RWPE2 (cell line): ENCODE results near the gene UBL4B.

ENCODE experiments used
- ATAC-seq: fragments of 200-7000 bp; cut with Tn5 transposase; 3 replicates; pipeline ENCODE4 v1.9.1; 2021; ENCODE audit warnings: low read depth
- DNase-seq: peaks from one replicate; pipeline ENCODE4 v3.0.0-alpha.2; 2020; ENCODE audit warnings: low spot score
- H3K27ac ChIP-seq: fragments of 450-650 bp; 2 replicates; pipeline ENCODE4 v1.5.1; 2017; ENCODE audit warnings: mild to moderate bottlenecking; ENCODE audit not compliant: poor library complexity, severe bottlenecking
- H3K27me3 ChIP-seq: fragments of 250-450 bp; sonication (Bioruptor Pico); 2 replicates; pipeline ENCODE4 v1.5.1; 2021; ENCODE audit warnings: mild to moderate bottlenecking, moderate library complexity; ENCODE audit not compliant: insufficient read depth, poor library complexity, severe bottlenecking
- H3K36me3 ChIP-seq: fragments of 250-450 bp; sonication (Bioruptor Pico); 2 replicates; pipeline ENCODE4 v1.5.1; 2020; ENCODE audit warnings: low read depth, mild to moderate bottlenecking, moderate library complexity
- H3K4me1 ChIP-seq: fragments of 250-450 bp; sonication (Bioruptor Pico); 2 replicates; pipeline ENCODE4 v1.5.1; 2021; ENCODE audit warnings: mild to moderate bottlenecking, moderate library complexity; ENCODE audit not compliant: insufficient read depth, poor library complexity, severe bottlenecking
- H3K4me3 ChIP-seq: fragments of 250-450 bp; sonication (Bioruptor Pico); 2 replicates; pipeline ENCODE4 v1.5.1; 2021; ENCODE audit warnings: mild to moderate bottlenecking, moderate library complexity; ENCODE audit not compliant: severe bottlenecking
- H3K9me3 ChIP-seq: fragments of 250-450 bp; sonication (Bioruptor Pico); 2 replicates; pipeline ENCODE4 v1.5.1; 2021; ENCODE audit warnings: mild to moderate bottlenecking, moderate library complexity; ENCODE audit not compliant: severe bottlenecking
- CTCF ChIP-seq: fragments of 450-650 bp; IDR thresholded peaks from one replicate; pipeline ENCODE4 v1.5.1; 2017; ENCODE audit warnings: mild to moderate bottlenecking, moderate library complexity; ENCODE audit not compliant: poor library complexity, severe bottlenecking

The UBL4B gene

GRCh38 chr1:110084227-110085078 lies 27.8 kb upstream of the UBL4B start:
- DNase-seq (no peak), ATAC-seq (0 out of 3 replicates have a peak, but pooled peaks have one; percentile 8)
- Histone ChIP-seq H3K9me3 (no peaks in the 10 kb centered on the region), H3K36me3 (no peaks in the 10 kb centered on the region), H3K27ac (no peak overlapping the region), H3K27me3 (peaks cover 56% of the 10 kb centered on the region), H3K4me1 (no peaks in the 10 kb centered on the region), H3K4me3 (peak overlapping the region; percentile 6)
- TF ChIP-seq CTCF, result no peak

GRCh38 chr1:110085671-110086070 lies 26.6 kb upstream of the UBL4B start:
- Histone ChIP-seq H3K4me3 (no peak overlapping the region), H3K9me3 (no peaks in the 10 kb centered on the region), H3K27me3 (peaks cover 56% of the 10 kb centered on the region), H3K36me3 (no peaks in the 10 kb centered on the region), H3K27ac (no peak overlapping the region), H3K4me1 (no peaks in the 10 kb centered on the region)
- DNase-seq (no peak), ATAC-seq (no peak)
- no peak for TF ChIP-seq CTCF

- DNase-seq, result no peak
- TF ChIP-seq CTCF, result no peak
- H3K9me3 ChIP-seq, result no peaks in the 10 kb centered on the region
- no peak overlapping the region for H3K27ac ChIP-seq
- H3K36me3 ChIP-seq, result no peaks in the 10 kb centered on the region
- no peak for ATAC-seq
- no peaks in the 10 kb centered on the region for H3K4me1 ChIP-seq
- H3K4me3 ChIP-seq, result no peak overlapping the region
- peaks cover 55% of the 10 kb centered on the region for H3K27me3 ChIP-seq
These were observed 25.3 kb upstream of the UBL4B start for GRCh38 chr1:110086961-110087360.

- TF ChIP-seq CTCF, result peak; percentile 61
- no peak overlapping the region for H3K27ac ChIP-seq
- ATAC-seq (peak; percentile 74), DNase-seq (no peak)
- peaks cover 44% of the 10 kb centered on the region for H3K27me3 ChIP-seq
- no peaks in the 10 kb centered on the region for H3K9me3 ChIP-seq
- no peaks in the 10 kb centered on the region for H3K4me1 ChIP-seq
- H3K4me3 ChIP-seq, result no peak overlapping the region
- H3K36me3 ChIP-seq, result no peaks in the 10 kb centered on the region
These were observed 24.2 kb upstream of the UBL4B start for GRCh38 chr1:110087812-110088738.
